ENCODE results near the gene ENTPD8. TPM values are rescaled to one million over a fixed set of nuclear protein-coding genes. Genes with fewer than 3 reads are reported as not detected.

ENTPD8 gene
- total RNA-seq, 1 donor from 2014 or later = not detected

- DNase-seq (ENCODE audit: low read depth) = no peak
- H3K4me3 ChIP-seq (ENCODE audit: low read depth, low read length) = no peak overlapping the region
- TF ChIP-seq CTCF (conservative IDR thresholded peaks at IDR 0.05; ENCODE audit: low read depth, low read length) = no peak
These were observed 20.1 kb upstream of the ENTPD8 start for GRCh38 chr9:137461316-137461662.

GRCh38 chr9:137460363-137461315 lies 19.5 kb upstream of the ENTPD8 start:
- no peak overlapping the region for H3K4me3 ChIP-seq (ENCODE audit: low read depth, low read length)
- no peak for DNase-seq (ENCODE audit: low read depth)
- TF ChIP-seq CTCF (conservative IDR thresholded peaks at IDR 0.05; ENCODE audit: low read depth, low read length) = no peak

- H3K4me3 ChIP-seq (ENCODE audit: low read depth, low read length) = peak overlapping the region; percentile 77
- no peak for TF ChIP-seq CTCF (conservative IDR thresholded peaks at IDR 0.05; ENCODE audit: low read depth, low read length)
- no peak for DNase-seq (ENCODE audit: low read depth)
These were observed 18.6 kb upstream of the ENTPD8 start for GRCh38 chr9:137459601-137460362.

- no peak for TF ChIP-seq CTCF (conservative IDR thresholded peaks at IDR 0.05; ENCODE audit: low read depth, low read length)
- DNase-seq (ENCODE audit: low read depth) = no peak
- H3K4me3 ChIP-seq (ENCODE audit: low read depth, low read length) = peak within 1 kb of the TSS; percentile 77
These were observed 18.0 kb upstream of the ENTPD8 start, which contains the start of gene NSMF for GRCh38 chr9:137459152-137459600. Gene NSMF (minus strand): TSS chr9:137459334. CDS start chr9:137459102, 232 bp downstream.

- peak overlapping the region; percentile 77 for H3K4me3 ChIP-seq (ENCODE audit: low read depth, low read length)
These were observed 17.3 kb upstream of the ENTPD8 start for GRCh38 chr9:137458194-137459151.

More at GRCh38 chr9:137458194-137459151, 17.3 kb upstream of the ENTPD8 start:
- TF ChIP-seq CTCF (conservative IDR thresholded peaks at IDR 0.05; ENCODE audit: low read depth, low read length) = no peak
- DNase-seq (ENCODE audit: low read depth) = no peak
